NCI-H526 treated with DMSO at 0.1 percent for 48 hours (cell line): Measurements from ENCODE around the gene POMT2.
"Not testable (repeated sequence)": the region's sequence is repeated elsewhere in the genome, so short reads cannot be mapped to it uniquely, and the experiment has no call there.

Experiments used
- DNase-seq: peaks from one replicate; lab custom pipeline; 2025; lab: John Stamatoyannopoulos, UW

Gene POMT2

DNA sequence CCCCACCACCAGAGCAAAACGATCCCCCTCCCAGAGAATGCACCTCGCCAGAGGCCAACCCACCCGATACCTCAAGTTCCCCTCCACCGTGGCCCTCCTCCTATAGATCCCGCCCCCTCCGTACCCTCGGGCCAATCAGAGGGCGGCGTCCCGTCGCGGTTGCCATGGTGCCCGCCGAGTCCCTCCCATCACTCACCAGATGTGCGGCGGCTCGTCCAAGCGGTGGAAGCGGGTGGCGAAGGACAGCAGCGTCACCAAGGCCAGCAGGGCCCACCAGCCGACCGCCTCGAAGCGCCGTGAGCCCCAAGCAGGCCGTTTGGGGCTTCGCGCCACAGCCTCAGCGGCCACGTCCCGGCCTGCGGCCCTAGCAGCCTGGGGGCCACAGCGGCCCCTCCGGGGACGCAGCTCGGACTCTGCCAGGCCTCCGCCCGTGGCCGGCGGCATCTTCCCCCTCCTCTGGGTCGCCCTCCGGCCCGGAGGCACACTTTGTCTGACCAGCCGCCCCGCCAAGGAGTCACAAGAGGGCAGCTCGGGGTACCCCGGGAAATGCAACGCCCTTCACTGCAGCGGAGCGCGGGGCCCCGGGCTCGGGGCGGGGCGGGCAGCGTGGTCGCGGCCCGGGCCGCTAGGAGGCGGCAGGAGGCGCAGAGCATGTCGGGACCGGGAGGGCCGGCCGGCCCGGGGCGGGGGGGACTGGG, at the start of gene POMT2:
TSS of gene POMT2 (minus strand) at position 646 of the 698 bp plus-strand sequence. CDS start at position 444, 202 bp downstream.
- DNase-seq: peak; percentile 76

DNA sequence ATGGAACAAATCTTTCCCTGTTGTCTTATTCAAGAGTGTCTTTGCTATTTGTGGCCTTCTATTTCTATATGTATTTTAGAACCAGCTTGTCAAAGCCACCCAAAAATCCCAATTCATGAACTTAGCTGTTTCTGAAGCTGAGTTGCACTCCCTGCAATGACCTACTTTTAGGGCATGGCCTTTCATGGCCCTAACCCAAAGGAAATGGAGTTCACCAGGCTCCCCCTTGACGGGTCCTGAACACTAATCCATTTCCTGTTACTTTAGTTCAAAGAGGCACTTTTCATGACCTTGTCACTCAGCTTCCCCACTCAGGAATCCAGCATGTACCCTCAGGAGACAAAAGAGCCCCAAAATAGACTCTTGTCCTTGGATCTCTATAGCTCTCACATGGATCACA, 48.6 kb upstream of the POMT2 start:
- no peak for DNase-seq

DNA sequence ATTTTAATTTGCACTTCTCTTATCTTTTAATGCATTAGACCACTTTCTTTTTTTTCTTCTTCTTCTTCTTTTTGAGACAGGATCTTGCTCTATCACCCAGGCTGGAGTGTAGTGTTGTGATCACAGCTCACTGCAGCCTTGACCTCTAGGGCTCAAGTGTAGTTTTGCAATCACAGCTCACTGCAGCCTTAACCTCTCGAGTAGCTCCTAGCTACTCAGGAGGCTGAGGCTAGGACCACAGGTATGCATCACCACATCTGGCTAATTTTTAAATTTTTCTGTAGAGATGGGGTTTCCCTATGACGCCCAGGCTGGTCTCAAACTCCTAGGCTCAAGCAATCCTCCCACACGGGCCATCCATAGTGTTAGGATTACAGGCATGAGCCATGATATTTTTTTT, 43.5 kb upstream of the POMT2 start:
- DNase-seq: no peak

DNA sequence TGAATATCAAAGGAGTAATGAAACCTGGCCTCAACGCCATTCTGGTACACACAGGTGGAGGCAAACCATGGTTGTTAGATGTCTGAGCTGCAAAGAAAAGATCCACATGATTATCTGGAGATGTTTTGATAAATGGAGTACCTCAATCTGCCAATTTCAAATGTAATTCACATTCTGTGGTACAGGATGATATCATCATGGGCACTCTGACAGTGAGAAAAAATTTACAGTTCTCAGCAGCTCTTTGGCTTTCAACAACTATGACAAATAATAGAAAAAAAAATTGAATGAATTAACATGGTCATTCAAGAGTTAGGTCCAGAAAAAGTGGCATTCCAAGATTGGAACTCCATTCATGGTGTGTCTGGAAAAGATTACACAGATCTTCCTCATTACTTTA, 38.9 kb upstream of the POMT2 start:
- no peak for DNase-seq

DNA sequence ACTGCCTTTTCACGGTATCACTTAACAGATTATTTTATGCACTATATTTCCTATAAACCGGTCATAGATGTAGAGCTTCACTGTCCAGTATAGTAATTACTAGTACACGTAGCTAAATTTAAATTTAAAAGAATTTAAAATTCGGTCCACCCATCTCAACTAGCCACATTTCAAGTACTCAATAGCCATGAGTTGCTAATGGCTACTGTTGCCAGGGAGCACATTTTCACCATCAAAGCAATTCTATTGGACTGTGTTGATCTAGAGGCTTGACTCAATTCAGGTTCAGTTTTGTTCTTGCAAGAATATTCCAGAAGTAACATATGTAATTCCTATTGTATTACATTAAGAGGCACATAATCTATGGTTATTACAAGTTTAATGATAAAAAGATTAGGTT, 36.2 kb upstream of the POMT2 start:
- no peak for DNase-seq

- DNase-seq: no peak
Measured at GRCh38 chr14:77355811-77356210, 35.1 kb upstream of the POMT2 start.

- no peak for DNase-seq
Measured at GRCh38 chr14:77353469-77354141, 32.9 kb upstream of the POMT2 start.

- DNase-seq: no peak
Measured at GRCh38 chr14:77347751-77348150, 27.1 kb upstream of the POMT2 start.

GRCh38 chr14:77346495-77346894, 25.8 kb upstream of the POMT2 start:
- no peak for DNase-seq

- DNase-seq: no peak
Measured at GRCh38 chr14:77344377-77344996, 23.8 kb upstream of the POMT2 start.

- DNase-seq: peak; percentile 41
Measured at GRCh38 chr14:77343662-77344061, 23.0 kb upstream of the POMT2 start.

DNA sequence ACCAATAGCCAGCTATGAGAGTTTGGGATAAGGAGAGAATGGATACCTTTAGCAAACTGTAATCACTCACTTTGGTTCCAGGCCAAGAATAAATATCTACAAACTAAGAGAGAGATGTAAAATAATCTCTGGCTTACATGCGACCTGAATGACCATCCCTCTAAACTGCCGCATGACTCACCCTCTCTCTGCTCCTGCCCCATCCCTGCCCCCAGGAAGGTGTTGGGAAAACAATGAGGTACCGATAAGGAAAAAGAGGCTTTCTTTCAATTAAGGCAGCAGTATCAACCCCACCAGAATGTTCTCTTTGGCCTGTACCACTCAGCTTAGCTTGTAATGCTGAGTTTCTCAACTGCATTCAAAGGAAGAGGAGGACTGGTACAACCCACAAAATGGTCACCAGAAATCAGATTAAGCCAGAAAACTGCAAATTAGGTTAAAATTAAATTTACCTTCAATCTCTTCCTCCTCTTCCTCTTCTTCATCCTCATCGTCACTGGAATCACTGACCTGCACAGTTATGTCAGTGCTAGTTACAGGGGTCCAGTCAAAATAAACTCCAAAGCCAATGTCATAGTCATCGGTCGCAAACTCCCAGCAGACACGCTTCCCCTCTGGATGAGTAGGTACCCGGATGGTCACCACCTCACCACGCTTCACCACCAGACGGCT, 22.2 kb upstream of the POMT2 start:
- DNase-seq: no peak

DNA sequence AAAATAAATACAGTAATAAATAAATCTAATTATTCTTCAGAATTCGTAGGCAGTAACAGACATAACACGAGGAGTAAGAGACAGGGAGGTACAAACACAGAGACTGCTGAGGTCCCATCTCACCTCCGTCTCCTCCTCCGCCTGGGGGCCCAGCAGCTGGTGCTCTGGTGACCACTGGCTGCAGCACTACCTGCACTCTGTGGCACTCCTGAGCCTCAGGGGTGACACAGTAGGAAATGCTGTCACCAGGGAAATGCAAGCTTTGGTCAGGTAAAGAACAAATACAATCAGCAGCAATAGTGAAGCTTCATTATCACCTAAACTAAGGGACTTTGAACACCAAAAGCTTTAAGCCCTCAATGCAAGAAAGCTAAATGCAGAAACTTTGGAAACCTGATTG, 19.7 kb upstream of the POMT2 start:
- DNase-seq: no peak

DNA sequence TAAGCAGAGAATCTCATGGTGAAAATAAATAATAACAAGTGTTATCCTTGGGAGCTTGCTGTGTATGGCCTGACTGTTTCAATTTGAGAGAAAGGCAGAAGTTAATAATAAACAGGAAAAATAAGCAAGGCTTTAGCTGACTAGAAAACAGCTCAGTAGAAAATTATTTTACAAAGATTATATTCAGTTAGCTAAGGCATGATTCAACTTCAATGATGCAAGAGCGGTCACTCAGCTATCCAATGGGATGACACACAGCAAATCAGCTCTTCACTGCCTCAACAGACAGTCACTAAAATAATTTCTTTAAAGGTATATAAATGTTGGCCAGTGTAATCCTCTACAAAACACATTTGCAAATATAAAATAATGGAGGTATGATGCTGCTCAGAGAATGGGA, 18.7 kb upstream of the POMT2 start:
- DNase-seq: no peak

DNA sequence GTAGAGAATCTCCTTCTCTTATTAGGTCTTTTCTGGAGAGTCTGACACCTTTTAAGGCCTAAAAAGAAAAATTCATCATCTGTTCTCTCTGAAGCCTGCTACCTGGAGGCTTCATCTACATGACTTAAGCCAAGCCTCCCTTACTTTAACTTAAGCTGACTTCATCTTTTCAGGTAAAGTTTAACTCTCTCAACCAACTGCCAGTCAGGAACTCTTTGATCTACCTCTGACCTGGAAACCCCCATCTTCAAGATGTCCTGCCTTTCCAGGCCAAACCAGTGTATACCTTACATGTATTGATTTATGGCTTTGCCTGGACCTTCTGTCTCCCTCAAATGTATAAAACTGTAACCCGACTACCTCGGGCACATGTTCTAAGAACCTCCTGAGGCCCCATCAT, 17.6 kb upstream of the POMT2 start:
- no peak for DNase-seq

DNA sequence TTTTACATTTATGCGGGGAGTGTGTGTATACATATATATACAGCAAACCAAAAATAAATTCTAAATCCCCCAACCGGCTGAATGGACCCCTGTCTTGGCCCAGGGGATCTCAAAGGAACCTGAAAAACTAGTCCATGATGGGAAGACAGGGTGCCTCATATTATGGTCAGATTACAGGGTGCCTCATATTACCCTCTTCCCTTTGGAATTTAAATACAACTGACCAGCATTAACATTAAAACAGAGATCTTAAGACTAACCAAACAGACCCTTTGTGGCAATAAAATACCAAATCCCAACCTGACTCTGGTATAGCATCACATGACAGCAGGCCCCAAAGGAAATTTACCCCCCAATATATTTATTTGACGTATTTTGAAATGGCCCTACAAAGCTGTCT, 17.2 kb upstream of the POMT2 start:
- no peak for DNase-seq

DNA sequence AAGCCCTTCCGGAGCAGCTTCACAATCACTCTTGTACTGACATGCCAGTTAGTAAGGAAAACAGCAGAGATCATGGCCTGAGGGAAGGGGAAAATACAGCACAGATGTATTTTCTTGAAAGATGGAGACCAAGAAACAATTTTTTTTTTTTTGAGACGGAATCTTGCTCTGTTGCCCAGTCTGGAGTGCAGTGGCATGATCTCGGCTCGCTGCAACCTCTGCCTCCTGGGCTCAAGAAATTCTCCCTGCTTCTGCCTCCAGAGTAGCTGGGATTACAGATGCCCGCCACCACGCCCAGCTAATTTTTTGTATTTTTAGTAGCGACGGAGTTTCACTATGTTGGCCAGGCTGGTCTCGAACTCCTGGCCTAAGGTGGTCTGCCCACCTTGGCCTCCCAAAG, 16.6 kb upstream of the POMT2 start:
- DNase-seq: not testable (repeated sequence)

- no peak for DNase-seq
Measured at GRCh38 chr14:77335576-77335975, 14.9 kb upstream of the POMT2 start.

- no peak for DNase-seq
Measured at GRCh38 chr14:77329872-77330271, 9.2 kb upstream of the POMT2 start.

DNA sequence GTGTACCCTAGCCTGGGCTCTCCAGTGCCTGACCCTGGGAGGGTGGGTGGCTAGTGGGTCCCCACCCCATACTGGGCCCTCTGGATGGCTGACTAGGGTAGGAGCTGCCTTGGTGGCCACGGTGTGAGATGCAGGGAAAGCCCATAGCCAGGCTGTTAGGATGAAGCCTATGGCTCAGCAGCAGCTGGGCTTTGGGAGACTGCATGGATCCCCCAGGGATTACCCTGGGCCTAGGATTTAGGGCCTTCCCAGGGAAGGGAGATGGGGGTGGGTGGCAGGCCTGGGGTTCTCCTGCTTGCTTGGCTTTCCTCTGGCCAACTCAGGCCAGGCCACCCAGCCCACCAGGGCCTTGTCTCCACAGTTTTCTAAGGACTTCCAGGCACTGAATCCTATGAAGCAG, 6.4 kb upstream of the POMT2 start:
- DNase-seq: no peak

GRCh38 chr14:77325746-77326094, 5.0 kb upstream of the POMT2 start:
- no peak for DNase-seq

GRCh38 chr14:77324816-77325745, 4.4 kb upstream of the POMT2 start:
- DNase-seq: no peak
